IPS-20b (cell line): ENCODE measurements around the gene GCN1.
"Not testable (repeated sequence)": the region's sequence is repeated elsewhere in the genome, so short reads cannot be mapped to it uniquely, and the experiment has no call there.

ENCODE experiments used
- H3K27ac ChIP-seq: one replicate; pipeline ENCODE4 v1.5.1; 2013; ENCODE audit warnings: low read length
- H3K27me3 ChIP-seq: 2 replicates; pipeline ENCODE4 v1.6.1; 2013; ENCODE audit warnings: mild to moderate bottlenecking, low read length, inconsistent platforms; ENCODE audit not compliant: insufficient read depth
- H3K36me3 ChIP-seq: 2 replicates; pipeline ENCODE4 v1.6.1; 2013; ENCODE audit warnings: low read depth, mild to moderate bottlenecking, inconsistent platforms, low read length, moderate library complexity; ENCODE audit not compliant: insufficient read depth
- H3K4me1 ChIP-seq: 2 replicates; pipeline ENCODE4 v1.6.1; 2013; ENCODE audit warnings: mild to moderate bottlenecking, control low read depth, inconsistent platforms, low read length, moderate library complexity; ENCODE audit not compliant: insufficient read depth
- H3K4me3 ChIP-seq: 2 replicates; pipeline ENCODE4 v1.5.1; 2013; ENCODE audit warnings: mild to moderate bottlenecking, low read length, inconsistent platforms
- H3K9ac ChIP-seq: 2 replicates; pipeline ENCODE4 v1.6.1; 2013; ENCODE audit warnings: low read depth, mild to moderate bottlenecking, inconsistent platforms, low read length, moderate library complexity
- H3K9me3 ChIP-seq: 2 replicates; pipeline ENCODE4 v1.6.1; 2013; ENCODE audit warnings: mild to moderate bottlenecking, low read depth, low read length, inconsistent platforms; ENCODE audit not compliant: insufficient read depth

The GCN1 gene

GRCh38 chr12:120193286-120193685 is 1.2 kb downstream of the GCN1 start:
- not testable (repeated sequence) for H3K9me3 ChIP-seq, H3K27me3 ChIP-seq, H3K4me1 ChIP-seq, H3K27ac ChIP-seq
- Histone ChIP-seq H3K4me3 (peak overlapping the region; percentile 94), H3K9ac (peak overlapping the region; percentile 85; the same call in 1 of the 2 replicates), H3K36me3 (peaks cover 62% of the 10 kb centered on the region)

- Histone ChIP-seq H3K27ac (no peak overlapping the region), H3K4me3 (no peak overlapping the region), H3K4me1 (peaks cover 3% of the 10 kb centered on the region; the same call in 1 of the 2 replicates), H3K9ac (no peak overlapping the region), H3K27me3 (no peaks in the 10 kb centered on the region), H3K36me3 (peaks cover 59% of the 10 kb centered on the region), H3K9me3 (no peaks in the 10 kb centered on the region)
These were observed 3.5 kb downstream of the GCN1 start for GRCh38 chr12:120190985-120191480.

- peaks cover 3% of the 10 kb centered on the region; the same call in 1 of the 2 replicates for H3K4me1 ChIP-seq
- no peak overlapping the region for H3K4me3 ChIP-seq
- H3K36me3 ChIP-seq = peaks cover 63% of the 10 kb centered on the region
- H3K27ac ChIP-seq = no peak overlapping the region
- no peak overlapping the region for H3K9ac ChIP-seq
- H3K27me3 ChIP-seq = no peaks in the 10 kb centered on the region
- no peaks in the 10 kb centered on the region for H3K9me3 ChIP-seq
These were observed 4.1 kb downstream of the GCN1 start for GRCh38 chr12:120190386-120190785.

- Histone ChIP-seq H3K9ac (no peak overlapping the region), H3K27ac (no peak overlapping the region), H3K36me3 (peaks cover 94% of the 10 kb centered on the region), H3K4me1 (no peaks in the 10 kb centered on the region), H3K27me3 (no peaks in the 10 kb centered on the region), H3K9me3 (no peaks in the 10 kb centered on the region), H3K4me3 (no peak overlapping the region)
These were observed 7.9 kb downstream of the GCN1 start for GRCh38 chr12:120186654-120187053.

GRCh38 chr12:120183211-120183631 is 11.3 kb downstream of the GCN1 start:
- Histone ChIP-seq H3K27ac (no peak overlapping the region), H3K27me3 (no peaks in the 10 kb centered on the region), H3K9ac (no peak overlapping the region), H3K36me3 (peaks cover 86% of the 10 kb centered on the region), H3K4me1 (no peaks in the 10 kb centered on the region), H3K9me3 (no peaks in the 10 kb centered on the region), H3K4me3 (no peak overlapping the region)

GRCh38 chr12:120181991-120182631 is 12.4 kb downstream of the GCN1 start:
- Histone ChIP-seq H3K4me1 (no peaks in the 10 kb centered on the region), H3K27me3 (no peaks in the 10 kb centered on the region), H3K9ac (no peak overlapping the region), H3K9me3 (no peaks in the 10 kb centered on the region), H3K36me3 (peaks cover 88% of the 10 kb centered on the region), H3K4me3 (no peak overlapping the region), H3K27ac (no peak overlapping the region)

GRCh38 chr12:120180975-120181374 is 13.5 kb downstream of the GCN1 start:
- H3K27me3 ChIP-seq = no peaks in the 10 kb centered on the region
- H3K4me1 ChIP-seq = no peaks in the 10 kb centered on the region
- H3K9me3 ChIP-seq = no peaks in the 10 kb centered on the region
- H3K27ac ChIP-seq = no peak overlapping the region
- H3K9ac ChIP-seq = no peak overlapping the region
- H3K36me3 ChIP-seq = peaks cover 89% of the 10 kb centered on the region
- no peak overlapping the region for H3K4me3 ChIP-seq

GRCh38 chr12:120175537-120175936 is 19.0 kb downstream of the GCN1 start:
- no peaks in the 10 kb centered on the region for H3K9me3 ChIP-seq
- H3K9ac ChIP-seq = no peak overlapping the region
- H3K27me3 ChIP-seq = no peaks in the 10 kb centered on the region
- H3K4me1 ChIP-seq = no peaks in the 10 kb centered on the region
- H3K4me3 ChIP-seq = no peak overlapping the region
- peaks cover 92% of the 10 kb centered on the region for H3K36me3 ChIP-seq
- H3K27ac ChIP-seq = no peak overlapping the region

GRCh38 chr12:120175062-120175461 is 19.5 kb downstream of the GCN1 start:
- Histone ChIP-seq H3K9me3 (no peaks in the 10 kb centered on the region), H3K4me1 (no peaks in the 10 kb centered on the region), H3K9ac (no peak overlapping the region), H3K27ac (no peak overlapping the region), H3K36me3 (peaks cover 97% of the 10 kb centered on the region), H3K27me3 (no peaks in the 10 kb centered on the region), H3K4me3 (no peak overlapping the region)

- no peak overlapping the region for H3K9ac ChIP-seq
- H3K27ac ChIP-seq = no peak overlapping the region
- H3K4me1 ChIP-seq = no peaks in the 10 kb centered on the region
- H3K9me3 ChIP-seq = no peaks in the 10 kb centered on the region
- no peaks in the 10 kb centered on the region for H3K27me3 ChIP-seq
- no peak overlapping the region for H3K4me3 ChIP-seq
- peaks cover 97% of the 10 kb centered on the region for H3K36me3 ChIP-seq
These were observed 22.5 kb downstream of the GCN1 start for GRCh38 chr12:120172053-120172452.

- Histone ChIP-seq H3K9ac (no peak overlapping the region), H3K9me3 (no peaks in the 10 kb centered on the region), H3K27ac (no peak overlapping the region), H3K36me3 (peaks cover 91% of the 10 kb centered on the region), H3K4me3 (no peak overlapping the region), H3K4me1 (no peaks in the 10 kb centered on the region), H3K27me3 (no peaks in the 10 kb centered on the region)
These were observed 23.9 kb downstream of the GCN1 start for GRCh38 chr12:120170631-120171030.

GRCh38 chr12:120169946-120170345 is 24.6 kb downstream of the GCN1 start:
- Histone ChIP-seq H3K27me3 (no peaks in the 10 kb centered on the region), H3K9ac (no peak overlapping the region), H3K9me3 (no peaks in the 10 kb centered on the region), H3K4me3 (no peak overlapping the region), H3K27ac (no peak overlapping the region), H3K36me3 (peaks cover 90% of the 10 kb centered on the region), H3K4me1 (no peaks in the 10 kb centered on the region)
